ENCODE measurements around the gene HYAL1. TPM values are rescaled to one million over a fixed set of nuclear protein-coding genes. Genes with fewer than 3 reads are reported as not detected.

The HYAL1 gene
- total and polyA plus RNA-seq, 2 donors: 0.09 to 1.8 TPM

GRCh38 chr3:50342813-50343633, 39.6 kb upstream of the HYAL1 start:
- 96% methylated on average over 13 of the region's 13 CpGs for WGBS
- H3K9me3 ChIP-seq (ENCODE audit: control insufficient read depth in 2 of 2, insufficient read depth in 1 of 2, low read length in 1 of 2): peaks cover 0 to 4% of the 10 kb centered on the region in 2 donors
- H3K27me3 ChIP-seq (ENCODE audit: control insufficient read depth in 2 of 2, insufficient read depth in 1 of 2, low read length in 1 of 2): peaks cover 0 to 34% of the 10 kb centered on the region in 2 donors
- peaks cover 7 to 8% of the 10 kb centered on the region in 2 donors for H3K36me3 ChIP-seq (ENCODE audit: control insufficient read depth in 2 of 2, insufficient read depth in 2 of 2, low read length in 1 of 2)
- H3K4me3 ChIP-seq (ENCODE audit: low read length in 2 of 2): no peak overlapping the region
- DNase-seq (ENCODE audit: low read depth in 6 of 9, low spot score in 9 of 9): no peak
- peaks cover 20 to 53% of the 10 kb centered on the region in 2 donors for H3K4me1 ChIP-seq (ENCODE audit: control insufficient read depth in 2 of 2, insufficient read depth in 2 of 2, low read length in 2 of 2)
- no peak overlapping the region for H3K27ac ChIP-seq (ENCODE audit: low read depth in 1 of 2, low read length in 1 of 2)

- 95% methylated on average over 13 of the region's 13 CpGs for WGBS
- peaks cover 0 to 4% of the 10 kb centered on the region in 2 donors for H3K9me3 ChIP-seq (ENCODE audit: control insufficient read depth in 2 of 2, insufficient read depth in 1 of 2, low read length in 1 of 2)
- peaks cover 0 to 38% of the 10 kb centered on the region in 2 donors for H3K27me3 ChIP-seq (ENCODE audit: control insufficient read depth in 2 of 2, insufficient read depth in 1 of 2, low read length in 1 of 2)
- H3K27ac ChIP-seq (ENCODE audit: low read depth in 1 of 2, low read length in 1 of 2): no peak overlapping the region
- no peaks in the 10 kb centered on the region for H3K36me3 ChIP-seq (ENCODE audit: control insufficient read depth in 2 of 2, insufficient read depth in 2 of 2, low read length in 1 of 2)
- H3K4me3 ChIP-seq (ENCODE audit: low read length in 2 of 2): no peak overlapping the region
- DNase-seq (ENCODE audit: low read depth in 6 of 9, low spot score in 9 of 9): no peak
- H3K4me1 ChIP-seq (ENCODE audit: control insufficient read depth in 2 of 2, insufficient read depth in 2 of 2, low read length in 2 of 2): peaks cover 20 to 53% of the 10 kb centered on the region in 2 donors
Observed at GRCh38 chr3:50341996-50342650, 38.7 kb upstream of the HYAL1 start.

GRCh38 chr3:50341537-50341936, 38.2 kb upstream of the HYAL1 start:
- peaks cover 0 to 38% of the 10 kb centered on the region in 2 donors for H3K27me3 ChIP-seq (ENCODE audit: control insufficient read depth in 2 of 2, insufficient read depth in 1 of 2, low read length in 1 of 2)
- peaks cover 0 to 4% of the 10 kb centered on the region in 2 donors for H3K9me3 ChIP-seq (ENCODE audit: control insufficient read depth in 2 of 2, insufficient read depth in 1 of 2, low read length in 1 of 2)
- peaks cover 22 to 53% of the 10 kb centered on the region in 2 donors for H3K4me1 ChIP-seq (ENCODE audit: control insufficient read depth in 2 of 2, insufficient read depth in 2 of 2, low read length in 2 of 2)
- WGBS: 96% methylated on average over 9 of the region's 9 CpGs
- H3K36me3 ChIP-seq (ENCODE audit: control insufficient read depth in 2 of 2, insufficient read depth in 2 of 2, low read length in 1 of 2): no peaks in the 10 kb centered on the region
- DNase-seq (ENCODE audit: low read depth in 6 of 9, low spot score in 9 of 9): no peak
- H3K4me3 ChIP-seq (ENCODE audit: low read length in 2 of 2): no peak overlapping the region
- peak overlapping the region; percentile 14 to 77 for H3K27ac ChIP-seq (ENCODE audit: low read depth in 1 of 2, low read length in 1 of 2)

GRCh38 chr3:50340448-50341329, 37.3 kb upstream of the HYAL1 start, which contains the start of gene RASSF1:
TSS of gene RASSF1 (minus strand) at chr3:50340836. CDS start at chr3:50340805, 31 bp downstream.
- WGBS: 3% methylated on average over 85 of the region's 85 CpGs
- Histone ChIP-seq H3K9me3 (ENCODE audit: control insufficient read depth in 2 of 2, insufficient read depth in 1 of 2, low read length in 1 of 2) (peaks cover 0 to 4% of the 10 kb centered on the region in 2 donors), H3K4me1 (ENCODE audit: control insufficient read depth in 2 of 2, insufficient read depth in 2 of 2, low read length in 2 of 2) (peaks cover 27 to 56% of the 10 kb centered on the region in 2 donors), H3K27ac (ENCODE audit: low read depth in 1 of 2, low read length in 1 of 2) (peak within 1 kb of the TSS; percentile 51 to 77), H3K4me3 (ENCODE audit: low read length in 2 of 2) (peak within 1 kb of the TSS; percentile 16 to 31), H3K27me3 (ENCODE audit: control insufficient read depth in 2 of 2, insufficient read depth in 1 of 2, low read length in 1 of 2) (peaks cover 0 to 37% of the 10 kb centered on the region in 2 donors), H3K36me3 (ENCODE audit: control insufficient read depth in 2 of 2, insufficient read depth in 2 of 2, low read length in 1 of 2) (no peaks in the 10 kb centered on the region)
- peak in 2 of 9 donors; percentile 51 to 66 for DNase-seq (ENCODE audit: low read depth in 6 of 9, low spot score in 9 of 9)

- Histone ChIP-seq H3K4me3 (ENCODE audit: low read length in 2 of 2) (peak overlapping the region; percentile 16 to 31), H3K27ac (ENCODE audit: low read depth in 1 of 2, low read length in 1 of 2) (peak overlapping the region; percentile 4 to 77), H3K27me3 (ENCODE audit: control insufficient read depth in 2 of 2, insufficient read depth in 1 of 2, low read length in 1 of 2) (peaks cover 0 to 32% of the 10 kb centered on the region in 2 donors), H3K4me1 (ENCODE audit: control insufficient read depth in 2 of 2, insufficient read depth in 2 of 2, low read length in 2 of 2) (peaks cover 24 to 56% of the 10 kb centered on the region in 2 donors), H3K36me3 (ENCODE audit: control insufficient read depth in 2 of 2, insufficient read depth in 2 of 2, low read length in 1 of 2) (no peaks in the 10 kb centered on the region), H3K9me3 (ENCODE audit: control insufficient read depth in 2 of 2, insufficient read depth in 1 of 2, low read length in 1 of 2) (peaks cover 0 to 4% of the 10 kb centered on the region in 2 donors)
- 8% methylated on average over 9 of the region's 9 CpGs for WGBS
- no peak for DNase-seq (ENCODE audit: low read depth in 6 of 9, low spot score in 9 of 9)
Observed at GRCh38 chr3:50340147-50340447, 36.7 kb upstream of the HYAL1 start.

- H3K27me3 ChIP-seq (ENCODE audit: control insufficient read depth in 2 of 2, insufficient read depth in 1 of 2, low read length in 1 of 2): peaks cover 0 to 32% of the 10 kb centered on the region in 2 donors
- no peak for DNase-seq (ENCODE audit: low read depth in 6 of 9, low spot score in 9 of 9)
- H3K27ac ChIP-seq (ENCODE audit: low read depth in 1 of 2, low read length in 1 of 2): no peak overlapping the region
- H3K4me1 ChIP-seq (ENCODE audit: control insufficient read depth in 2 of 2, insufficient read depth in 2 of 2, low read length in 2 of 2): peaks cover 24 to 60% of the 10 kb centered on the region in 2 donors
- WGBS: 71% methylated on average over 14 of the region's 14 CpGs
- peaks cover 0 to 2% of the 10 kb centered on the region in 2 donors for H3K36me3 ChIP-seq (ENCODE audit: control insufficient read depth in 2 of 2, insufficient read depth in 2 of 2, low read length in 1 of 2)
- peaks cover 0 to 4% of the 10 kb centered on the region in 2 donors for H3K9me3 ChIP-seq (ENCODE audit: control insufficient read depth in 2 of 2, insufficient read depth in 1 of 2, low read length in 1 of 2)
- peak overlapping the region; percentile 16 to 31 for H3K4me3 ChIP-seq (ENCODE audit: low read length in 2 of 2)
Observed at GRCh38 chr3:50339485-50340146, 36.2 kb upstream of the HYAL1 start.

- Histone ChIP-seq H3K36me3 (ENCODE audit: control insufficient read depth in 2 of 2, insufficient read depth in 2 of 2, low read length in 1 of 2) (peaks cover 0 to 8% of the 10 kb centered on the region in 2 donors), H3K4me1 (ENCODE audit: control insufficient read depth in 2 of 2, insufficient read depth in 2 of 2, low read length in 2 of 2) (peaks cover 24 to 66% of the 10 kb centered on the region in 2 donors), H3K4me3 (ENCODE audit: low read length in 2 of 2) (peak overlapping the region in 1 of 2 donors; percentile 86), H3K27ac (ENCODE audit: low read depth in 1 of 2, low read length in 1 of 2) (peak overlapping the region; percentile 19 to 61), H3K9me3 (ENCODE audit: control insufficient read depth in 2 of 2, insufficient read depth in 1 of 2, low read length in 1 of 2) (peaks cover 0 to 4% of the 10 kb centered on the region in 2 donors), H3K27me3 (ENCODE audit: control insufficient read depth in 2 of 2, insufficient read depth in 1 of 2, low read length in 1 of 2) (peaks cover 0 to 32% of the 10 kb centered on the region in 2 donors)
- DNase-seq (ENCODE audit: low read depth in 6 of 9, low spot score in 9 of 9): no peak
- 31% methylated on average over 5 of the region's 5 CpGs for WGBS
Observed at GRCh38 chr3:50338965-50339364, 35.6 kb upstream of the HYAL1 start.

GRCh38 chr3:50337175-50337861, 33.9 kb upstream of the HYAL1 start:
- WGBS: under 1% methylated on average over 79 of the region's 79 CpGs

More at GRCh38 chr3:50337175-50337861, 33.9 kb upstream of the HYAL1 start:
- Histone ChIP-seq H3K4me1 (ENCODE audit: control insufficient read depth in 2 of 2, insufficient read depth in 2 of 2, low read length in 2 of 2) (peaks cover 24 to 70% of the 10 kb centered on the region in 2 donors), H3K27ac (ENCODE audit: low read depth in 1 of 2, low read length in 1 of 2) (peak overlapping the region; percentile 96 to 97), H3K9me3 (ENCODE audit: control insufficient read depth in 2 of 2, insufficient read depth in 1 of 2, low read length in 1 of 2) (peaks cover 0 to 4% of the 10 kb centered on the region in 2 donors), H3K36me3 (ENCODE audit: control insufficient read depth in 2 of 2, insufficient read depth in 2 of 2, low read length in 1 of 2) (peaks cover 1 to 15% of the 10 kb centered on the region in 2 donors), H3K27me3 (ENCODE audit: control insufficient read depth in 2 of 2, insufficient read depth in 1 of 2, low read length in 1 of 2) (peaks cover 0 to 32% of the 10 kb centered on the region in 2 donors), H3K4me3 (ENCODE audit: low read length in 2 of 2) (peak overlapping the region; percentile 68 to 86)
- DNase-seq (ENCODE audit: low read depth in 6 of 9, low spot score in 9 of 9): peak; percentile 78 to 97 (median 87)

Data from thymus (tissue), 11 donors.